Measurements from ENCODE around the gene PCNP. TPM values are rescaled to one million over a fixed set of nuclear protein-coding genes. Genes with fewer than 3 reads are reported as not detected.
"Not testable (repeated sequence)": the region's sequence is repeated elsewhere in the genome, so short reads cannot be mapped to it uniquely, and the experiment has no call there.

Gene PCNP
- total and polyA plus RNA-seq, 2 donors (not counting 1 experiment from before 2014, with no cell fraction given), result 116 to 129 TPM

- no peak overlapping the region for H3K4me3 ChIP-seq (replicated peaks in 1 of 4; ENCODE audit: control extremely low read depth in 1 of 4, insufficient read depth in 1 of 4, low read depth in 3 of 4, low read length in 4 of 4)
- no peak overlapping the region for H3K27ac ChIP-seq (ENCODE audit: insufficient read depth, low read length)
- H3K36me3 ChIP-seq (ENCODE audit: control insufficient read depth, insufficient read depth, low read length), result no peaks in the 10 kb centered on the region
- peaks cover 6% of the 10 kb centered on the region for H3K27me3 ChIP-seq (ENCODE audit: control insufficient read depth, insufficient read depth, low read length)
- no peaks in the 10 kb centered on the region for H4K20me1 ChIP-seq (ENCODE audit: control insufficient read depth, extremely low read depth, insufficient read depth, low read length)
- no peak for DNase-seq (ENCODE audit: low read depth in 2 of 2)
- TF ChIP-seq, protein P1, sequence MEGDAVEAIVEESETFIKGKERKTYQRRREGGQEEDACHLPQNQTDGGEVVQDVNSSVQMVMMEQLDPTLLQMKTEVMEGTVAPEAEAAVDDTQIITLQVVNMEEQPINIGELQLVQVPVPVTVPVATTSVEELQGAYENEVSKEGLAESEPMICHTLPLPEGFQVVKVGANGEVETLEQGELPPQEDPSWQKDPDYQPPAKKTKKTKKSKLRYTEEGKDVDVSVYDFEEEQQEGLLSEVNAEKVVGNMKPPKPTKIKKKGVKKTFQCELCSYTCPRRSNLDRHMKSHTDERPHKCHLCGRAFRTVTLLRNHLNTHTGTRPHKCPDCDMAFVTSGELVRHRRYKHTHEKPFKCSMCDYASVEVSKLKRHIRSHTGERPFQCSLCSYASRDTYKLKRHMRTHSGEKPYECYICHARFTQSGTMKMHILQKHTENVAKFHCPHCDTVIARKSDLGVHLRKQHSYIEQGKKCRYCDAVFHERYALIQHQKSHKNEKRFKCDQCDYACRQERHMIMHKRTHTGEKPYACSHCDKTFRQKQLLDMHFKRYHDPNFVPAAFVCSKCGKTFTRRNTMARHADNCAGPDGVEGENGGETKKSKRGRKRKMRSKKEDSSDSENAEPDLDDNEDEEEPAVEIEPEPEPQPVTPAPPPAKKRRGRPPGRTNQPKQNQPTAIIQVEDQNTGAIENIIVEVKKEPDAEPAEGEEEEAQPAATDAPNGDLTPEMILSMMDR (conservative IDR thresholded peaks at IDR 0.05 in 1 of 2, IDR thresholded peaks at IDR 0.05 in 1 of 2; ENCODE audit: low read depth in 1 of 2, low read length in 2 of 2), result no peak
- no peak for TF ChIP-seq EZH2 (IDR thresholded peaks at IDR 0.05; ENCODE audit: low read length, missing control alignments)
- no peak overlapping the region for H2AFZ ChIP-seq (ENCODE audit: low read length)
- no peaks in the 10 kb centered on the region for H3K4me1 ChIP-seq (ENCODE audit: control insufficient read depth, extremely low read depth, insufficient read depth, low read length)
- no peaks in the 10 kb centered on the region for H3K79me2 ChIP-seq (ENCODE audit: control insufficient read depth, insufficient read depth, low read length)
- no peaks in the 10 kb centered on the region for H3K9me3 ChIP-seq (ENCODE audit: control insufficient read depth, insufficient read depth, low read depth, low read length)
- no peak overlapping the region for H3K4me2 ChIP-seq (ENCODE audit: extremely low read depth, insufficient read depth, low read length)
- no peak overlapping the region for H3K9ac ChIP-seq (ENCODE audit: insufficient read depth, low read length)
These were observed 37.7 kb upstream of the PCNP start for GRCh38 chr3:101536266-101536665.

DNA sequence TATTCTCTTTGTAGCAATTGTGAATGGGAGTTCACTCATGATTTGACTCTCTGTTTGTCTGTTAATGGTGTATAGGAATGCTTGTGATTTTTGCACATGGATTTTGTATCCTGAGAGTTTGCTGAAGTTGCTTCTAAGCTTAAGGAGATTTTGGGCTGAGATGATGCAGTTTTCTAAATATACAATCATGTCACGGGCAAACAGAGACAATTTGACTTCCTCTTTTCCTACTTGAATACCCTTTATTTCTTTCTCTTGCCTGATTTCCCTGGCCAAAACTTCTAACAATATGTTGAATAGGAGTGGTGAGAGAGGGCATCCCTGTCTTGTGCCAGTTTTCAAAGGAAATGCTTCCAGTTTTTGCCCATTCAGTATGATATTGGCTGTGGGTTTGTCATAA, 37.0 kb upstream of the PCNP start:
- H3K36me3 ChIP-seq (ENCODE audit: control insufficient read depth, insufficient read depth, low read length); H3K4me2 ChIP-seq (ENCODE audit: extremely low read depth, insufficient read depth, low read length); DNase-seq (ENCODE audit: low read depth in 2 of 2); H4K20me1 ChIP-seq (ENCODE audit: control insufficient read depth, extremely low read depth, insufficient read depth, low read length); H2AFZ ChIP-seq (ENCODE audit: low read length); H3K27me3 ChIP-seq (ENCODE audit: control insufficient read depth, insufficient read depth, low read length); H3K9ac ChIP-seq (ENCODE audit: insufficient read depth, low read length); H3K4me3 ChIP-seq (replicated peaks in 1 of 4; ENCODE audit: control extremely low read depth in 1 of 4, insufficient read depth in 1 of 4, low read depth in 3 of 4, low read length in 4 of 4); H3K9me3 ChIP-seq (ENCODE audit: control insufficient read depth, insufficient read depth, low read depth, low read length); H3K79me2 ChIP-seq (ENCODE audit: control insufficient read depth, insufficient read depth, low read length); H3K4me1 ChIP-seq (ENCODE audit: control insufficient read depth, extremely low read depth, insufficient read depth, low read length); H3K27ac ChIP-seq (ENCODE audit: insufficient read depth, low read length): not testable (repeated sequence)

GRCh38 chr3:101542957-101543356, 31.0 kb upstream of the PCNP start:
- Histone ChIP-seq H3K4me2 (ENCODE audit: extremely low read depth, insufficient read depth, low read length) (no peak overlapping the region), H3K27me3 (ENCODE audit: control insufficient read depth, insufficient read depth, low read length) (no peaks in the 10 kb centered on the region), H3K79me2 (ENCODE audit: control insufficient read depth, insufficient read depth, low read length) (no peaks in the 10 kb centered on the region), H3K9me3 (ENCODE audit: control insufficient read depth, insufficient read depth, low read depth, low read length) (no peaks in the 10 kb centered on the region), H4K20me1 (ENCODE audit: control insufficient read depth, extremely low read depth, insufficient read depth, low read length) (no peaks in the 10 kb centered on the region), H2AFZ (ENCODE audit: low read length) (no peak overlapping the region), H3K4me1 (ENCODE audit: control insufficient read depth, extremely low read depth, insufficient read depth, low read length) (no peaks in the 10 kb centered on the region), H3K36me3 (ENCODE audit: control insufficient read depth, insufficient read depth, low read length) (no peaks in the 10 kb centered on the region), H3K4me3 (replicated peaks in 1 of 4; ENCODE audit: control extremely low read depth in 1 of 4, insufficient read depth in 1 of 4, low read depth in 3 of 4, low read length in 4 of 4) (no peak overlapping the region), H3K27ac (ENCODE audit: insufficient read depth, low read length) (no peak overlapping the region), H3K9ac (ENCODE audit: insufficient read depth, low read length) (no peak overlapping the region)
- DNase-seq (ENCODE audit: low read depth in 2 of 2), result no peak
- TF ChIP-seq, protein P1 (conservative IDR thresholded peaks at IDR 0.05 in 1 of 2, IDR thresholded peaks at IDR 0.05 in 1 of 2; ENCODE audit: low read depth in 1 of 2, low read length in 2 of 2), result no peak
- TF ChIP-seq EZH2 (IDR thresholded peaks at IDR 0.05; ENCODE audit: low read length, missing control alignments), result no peak
